DND-41 (cell line): ENCODE data around the gene SLC5A1.

Source experiments
- EZH2 ChIP-seq: IDR thresholded peaks from 3 replicates; pipeline ENCODE4 v1.6.1; 2012; ENCODE audit warnings: borderline replicate concordance, low read depth, mild to moderate bottlenecking, moderate library complexity, low read length, inconsistent platforms; ENCODE audit not compliant: severe bottlenecking
- TF ChIP-seq, protein P1 (sequence below): IDR thresholded peaks from 2 replicates; pipeline ENCODE4 v1.5.1; 2012; ENCODE audit warnings: borderline replicate concordance, low read length, moderate library complexity, mild to moderate bottlenecking; ENCODE audit not compliant: poor library complexity, severe bottlenecking; ENCODE audit errors: extremely low read depth

DNA sequence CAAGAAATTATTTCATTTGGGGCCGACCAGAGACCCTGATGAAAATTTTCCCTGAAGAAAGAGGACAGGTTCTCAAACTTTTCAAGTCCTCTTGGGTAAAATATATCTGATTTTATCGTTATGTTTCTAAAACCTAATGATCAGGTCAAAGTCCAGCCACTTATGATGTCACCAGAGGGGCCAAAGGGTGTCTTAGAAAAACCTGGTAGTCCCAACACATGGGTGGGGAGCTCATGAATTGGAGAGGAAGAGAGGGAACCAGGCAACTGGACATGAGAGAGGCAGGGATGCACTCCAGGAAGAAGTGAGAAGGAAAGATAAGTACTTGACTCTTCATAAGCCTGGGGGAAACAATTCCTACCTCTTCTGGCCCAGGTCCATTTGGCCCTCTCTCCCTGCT is 9.2 kb downstream of the SLC5A1 start:
- TF ChIP-seq EZH2: no peak
- TF ChIP-seq, protein P1, sequence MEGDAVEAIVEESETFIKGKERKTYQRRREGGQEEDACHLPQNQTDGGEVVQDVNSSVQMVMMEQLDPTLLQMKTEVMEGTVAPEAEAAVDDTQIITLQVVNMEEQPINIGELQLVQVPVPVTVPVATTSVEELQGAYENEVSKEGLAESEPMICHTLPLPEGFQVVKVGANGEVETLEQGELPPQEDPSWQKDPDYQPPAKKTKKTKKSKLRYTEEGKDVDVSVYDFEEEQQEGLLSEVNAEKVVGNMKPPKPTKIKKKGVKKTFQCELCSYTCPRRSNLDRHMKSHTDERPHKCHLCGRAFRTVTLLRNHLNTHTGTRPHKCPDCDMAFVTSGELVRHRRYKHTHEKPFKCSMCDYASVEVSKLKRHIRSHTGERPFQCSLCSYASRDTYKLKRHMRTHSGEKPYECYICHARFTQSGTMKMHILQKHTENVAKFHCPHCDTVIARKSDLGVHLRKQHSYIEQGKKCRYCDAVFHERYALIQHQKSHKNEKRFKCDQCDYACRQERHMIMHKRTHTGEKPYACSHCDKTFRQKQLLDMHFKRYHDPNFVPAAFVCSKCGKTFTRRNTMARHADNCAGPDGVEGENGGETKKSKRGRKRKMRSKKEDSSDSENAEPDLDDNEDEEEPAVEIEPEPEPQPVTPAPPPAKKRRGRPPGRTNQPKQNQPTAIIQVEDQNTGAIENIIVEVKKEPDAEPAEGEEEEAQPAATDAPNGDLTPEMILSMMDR: no peak
